Measurements from ENCODE around the gene AURKB. TPM values are rescaled to one million over a fixed set of nuclear protein-coding genes. Genes with fewer than 3 reads are reported as not detected.

The AURKB gene
- total RNA-seq, 1 experiment from 2014 or later: 89.4 TPM

DNA sequence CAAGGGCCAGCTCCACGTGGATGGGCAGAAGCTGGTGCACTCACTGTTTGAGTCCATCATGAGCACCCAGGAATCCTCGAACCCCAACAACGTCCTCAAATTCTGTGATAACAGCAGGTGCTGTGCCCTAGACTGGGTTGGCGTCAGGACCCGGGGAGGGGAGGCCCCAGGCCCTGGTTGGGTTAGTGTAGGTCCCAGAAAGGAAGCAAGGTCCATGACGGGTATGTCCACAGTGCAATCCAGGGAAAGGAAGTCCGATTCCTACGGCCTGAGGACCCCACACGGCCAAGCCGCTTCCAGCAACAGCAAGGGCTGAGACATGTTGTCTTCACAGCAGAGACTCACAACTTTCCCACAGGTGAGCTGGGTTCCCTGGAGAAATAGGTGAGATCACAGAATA lies 45.9 kb upstream of the AURKB start:
- Mint-ChIP-seq H3K36me3 (ENCODE audit: insufficient read depth, unreplicated experiment) (peaks cover 25% of the 10 kb centered on the region), H3K27me3 (ENCODE audit: insufficient read depth, unreplicated experiment) (no peaks in the 10 kb centered on the region), H3K4me3 (ENCODE audit: unreplicated experiment) (no peak overlapping the region), H3K9me3 (ENCODE audit: unreplicated experiment) (no peaks in the 10 kb centered on the region), H3K27ac (ENCODE audit: unreplicated experiment) (no peak overlapping the region), H3K4me1 (ENCODE audit: low read depth, unreplicated experiment) (no peaks in the 10 kb centered on the region)
- Histone ChIP-seq H3K4me1 (no peaks in the 10 kb centered on the region), H3K9me3 (no peaks in the 10 kb centered on the region), H3K4me3 (ENCODE audit: low read depth, low read length) (no peak overlapping the region), H3K27me3 (replicated peaks; ENCODE audit: control insufficient read depth, insufficient read depth, low read length) (no peaks in the 10 kb centered on the region), H3K36me3 (ENCODE audit: control insufficient read depth, insufficient read depth, low read length) (no peaks in the 10 kb centered on the region)
- no peak for DNase-seq
- POLR2A ChIA-PET: no interaction called here
- no TSS peak for BruUV-seq (replicated peaks)
- CTCF ChIA-PET: interaction anchor here (1.6 kb wide), 1 partner anchor 45 kb away, joined by 4 read pairs; no protein-coding TSS in a partner anchor
- intact Hi-C loops (cut with micrococcal nuclease; ENCODE audit: unreplicated experiment): no loop called here
- TF ChIP-seq, protein P1, sequence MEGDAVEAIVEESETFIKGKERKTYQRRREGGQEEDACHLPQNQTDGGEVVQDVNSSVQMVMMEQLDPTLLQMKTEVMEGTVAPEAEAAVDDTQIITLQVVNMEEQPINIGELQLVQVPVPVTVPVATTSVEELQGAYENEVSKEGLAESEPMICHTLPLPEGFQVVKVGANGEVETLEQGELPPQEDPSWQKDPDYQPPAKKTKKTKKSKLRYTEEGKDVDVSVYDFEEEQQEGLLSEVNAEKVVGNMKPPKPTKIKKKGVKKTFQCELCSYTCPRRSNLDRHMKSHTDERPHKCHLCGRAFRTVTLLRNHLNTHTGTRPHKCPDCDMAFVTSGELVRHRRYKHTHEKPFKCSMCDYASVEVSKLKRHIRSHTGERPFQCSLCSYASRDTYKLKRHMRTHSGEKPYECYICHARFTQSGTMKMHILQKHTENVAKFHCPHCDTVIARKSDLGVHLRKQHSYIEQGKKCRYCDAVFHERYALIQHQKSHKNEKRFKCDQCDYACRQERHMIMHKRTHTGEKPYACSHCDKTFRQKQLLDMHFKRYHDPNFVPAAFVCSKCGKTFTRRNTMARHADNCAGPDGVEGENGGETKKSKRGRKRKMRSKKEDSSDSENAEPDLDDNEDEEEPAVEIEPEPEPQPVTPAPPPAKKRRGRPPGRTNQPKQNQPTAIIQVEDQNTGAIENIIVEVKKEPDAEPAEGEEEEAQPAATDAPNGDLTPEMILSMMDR (IDR thresholded peaks at IDR 0.05; ENCODE audit: insufficient read depth in 1 of 2, low read depth in 1 of 2, low read length in 1 of 2, severe bottlenecking in 1 of 2, unreplicated experiment in 1 of 2): no peak

DNA sequence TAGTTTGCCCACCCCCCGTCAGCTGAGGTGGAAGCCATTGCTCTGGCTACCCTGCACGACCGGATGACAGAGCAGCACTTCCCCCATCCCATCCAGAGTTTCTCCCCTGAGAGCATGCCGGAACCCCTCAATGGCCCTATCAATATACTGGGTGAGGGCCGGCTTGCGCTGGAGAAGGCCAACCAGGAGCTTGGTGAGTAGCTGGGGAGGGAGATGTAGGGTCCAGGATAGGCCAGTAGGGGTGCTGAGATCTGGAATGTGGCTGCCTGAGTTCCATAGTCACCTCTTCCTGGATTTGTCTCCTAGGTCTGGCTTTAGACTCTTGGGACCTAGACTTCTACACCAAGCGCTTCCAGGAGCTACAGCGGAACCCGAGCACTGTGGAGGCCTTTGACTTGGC lies 45.1 kb upstream of the AURKB start:
- TF ChIP-seq, protein P1 (IDR thresholded peaks at IDR 0.05; ENCODE audit: insufficient read depth in 1 of 2, low read depth in 1 of 2, low read length in 1 of 2, severe bottlenecking in 1 of 2, unreplicated experiment in 1 of 2): no peak
- H3K9me3 Mint-ChIP-seq (ENCODE audit: unreplicated experiment): no peaks in the 10 kb centered on the region
- peaks cover 2% of the 10 kb centered on the region for H3K4me1 Mint-ChIP-seq (ENCODE audit: low read depth, unreplicated experiment)
- H3K4me3 Mint-ChIP-seq (ENCODE audit: unreplicated experiment): no peak overlapping the region
- no peaks in the 10 kb centered on the region for H3K36me3 ChIP-seq (ENCODE audit: control insufficient read depth, insufficient read depth, low read length)
- no peaks in the 10 kb centered on the region for H3K9me3 ChIP-seq
- no peaks in the 10 kb centered on the region for H3K4me1 ChIP-seq
- POLR2A ChIA-PET: no interaction called here
- H3K27me3 Mint-ChIP-seq (ENCODE audit: insufficient read depth, unreplicated experiment): no peaks in the 10 kb centered on the region
- BruUV-seq (replicated peaks): no TSS peak
- no peaks in the 10 kb centered on the region for H3K27me3 ChIP-seq (replicated peaks; ENCODE audit: control insufficient read depth, insufficient read depth, low read length)
- CTCF ChIA-PET: interaction anchor here (1.6 kb wide), 1 partner anchor 46 kb away, joined by 4 read pairs; no protein-coding TSS in a partner anchor
- peaks cover 19% of the 10 kb centered on the region for H3K36me3 Mint-ChIP-seq (ENCODE audit: insufficient read depth, unreplicated experiment)
- H3K4me3 ChIP-seq (ENCODE audit: low read depth, low read length): no peak overlapping the region
- no peak for DNase-seq
- intact Hi-C loops (cut with micrococcal nuclease; ENCODE audit: unreplicated experiment): no loop called here
- no peak overlapping the region for H3K27ac Mint-ChIP-seq (ENCODE audit: unreplicated experiment)

DNA sequence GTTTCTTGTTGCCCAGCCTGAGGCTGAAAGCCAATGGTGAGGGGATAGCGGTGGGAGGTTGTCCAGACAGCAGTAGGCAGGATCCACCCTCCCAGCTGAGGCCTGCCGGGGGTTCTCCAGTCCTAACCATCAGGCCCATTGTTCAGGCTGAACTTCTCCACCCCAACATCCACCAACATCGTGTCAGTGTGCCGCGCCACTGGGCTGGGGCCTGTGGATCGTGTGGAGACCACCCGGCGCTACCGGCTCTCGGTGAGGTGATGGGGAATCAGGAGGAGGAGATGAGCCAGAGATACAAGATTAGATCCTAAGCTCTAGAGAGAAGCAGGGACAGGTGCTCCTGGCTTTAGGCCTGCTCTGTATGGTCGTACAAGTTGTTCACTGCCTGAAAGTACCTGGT lies 44.5 kb upstream of the AURKB start:
- H3K27ac Mint-ChIP-seq (ENCODE audit: unreplicated experiment): no peak overlapping the region
- no peak for DNase-seq
- Histone ChIP-seq H3K9me3 (no peaks in the 10 kb centered on the region), H3K27me3 (replicated peaks; ENCODE audit: control insufficient read depth, insufficient read depth, low read length) (no peaks in the 10 kb centered on the region), H3K36me3 (ENCODE audit: control insufficient read depth, insufficient read depth, low read length) (no peaks in the 10 kb centered on the region), H3K4me1 (no peaks in the 10 kb centered on the region), H3K4me3 (ENCODE audit: low read depth, low read length) (no peak overlapping the region)
- ChIA-PET POLR2A (interaction anchor here (1.5 kb wide), 1 partner anchor 40 kb away, joined by 3 read pairs; the partner anchor contains the start of gene SLC25A35), CTCF (interaction anchor here (1.6 kb wide), 1 partner anchor 46 kb away, joined by 4 read pairs; no protein-coding TSS in a partner anchor)
- H3K27me3 Mint-ChIP-seq (ENCODE audit: insufficient read depth, unreplicated experiment): no peaks in the 10 kb centered on the region
- no peak overlapping the region for H3K4me3 Mint-ChIP-seq (ENCODE audit: unreplicated experiment)
- TF ChIP-seq, protein P1 (IDR thresholded peaks at IDR 0.05; ENCODE audit: insufficient read depth in 1 of 2, low read depth in 1 of 2, low read length in 1 of 2, severe bottlenecking in 1 of 2, unreplicated experiment in 1 of 2): no peak
- H3K36me3 Mint-ChIP-seq (ENCODE audit: insufficient read depth, unreplicated experiment): peaks cover 16% of the 10 kb centered on the region
- no TSS peak for BruUV-seq (replicated peaks)
- H3K4me1 Mint-ChIP-seq (ENCODE audit: low read depth, unreplicated experiment): peaks cover 9% of the 10 kb centered on the region
- intact Hi-C loops (cut with micrococcal nuclease; ENCODE audit: unreplicated experiment): loop anchor here (1.0 kb wide), 1 partner anchor 45 kb away; no protein-coding TSS in a partner anchor
- H3K9me3 Mint-ChIP-seq (ENCODE audit: unreplicated experiment): no peaks in the 10 kb centered on the region
